Mesenchymal stem cell (in vitro differentiated cells and primary cell): ENCODE data around the gene LRFN2.

Experiments used
- DNase-seq: peaks from one replicate; pipeline ENCODE4 v3.0.0-alpha.2; 2013
- H2AFZ ChIP-seq: one replicate; pipeline ENCODE4 v1.6.1; 2013; ENCODE audit warnings: low read depth, mild to moderate bottlenecking, control low read depth, inconsistent platforms, low read length, moderate library complexity
- H2AK5ac ChIP-seq: 2 replicates; pipeline ENCODE4 v1.6.1; 2013; ENCODE audit warnings: low read length, moderate library complexity, mild to moderate bottlenecking, inconsistent platforms; ENCODE audit not compliant: severe bottlenecking
- H2BK120ac ChIP-seq: one replicate; pipeline ENCODE4 v1.6.1; 2013; ENCODE audit warnings: low read depth, mild to moderate bottlenecking, inconsistent platforms, low read length, moderate library complexity
- H2BK12ac ChIP-seq, 2 experiments: one replicate each; pipeline ENCODE4 v1.6.1; 2013; ENCODE audit warnings: inconsistent platforms in 2 of 2, low read length in 2 of 2, mild to moderate bottlenecking in 2 of 2, moderate library complexity in 2 of 2, control low read depth in 1 of 2
- H2BK15ac ChIP-seq: one replicate; pipeline ENCODE4 v1.6.1; 2013; ENCODE audit warnings: mild to moderate bottlenecking, low read depth, inconsistent platforms; ENCODE audit not compliant: poor library complexity, severe bottlenecking
- H2BK5ac ChIP-seq: 2 replicates; pipeline ENCODE4 v1.6.1; 2013; ENCODE audit warnings: low read depth, mild to moderate bottlenecking, low read length, control low read depth, inconsistent platforms; ENCODE audit not compliant: poor library complexity, severe bottlenecking
- H3K14ac ChIP-seq, 2 experiments: one replicate each; pipeline ENCODE4 v1.6.1; 2013; ENCODE audit warnings: inconsistent platforms in 2 of 2, low read length in 2 of 2, control low read depth in 1 of 2, mild to moderate bottlenecking in 1 of 2, moderate library complexity in 1 of 2
- H3K18ac ChIP-seq, 2 experiments: one replicate each; pipeline ENCODE4 v1.6.1; 2013; ENCODE audit warnings: inconsistent platforms in 2 of 2, low read length in 2 of 2, control low read depth in 1 of 2, low read depth in 1 of 2, mild to moderate bottlenecking in 1 of 2
- H3K23ac ChIP-seq, 2 experiments: one replicate each; pipeline ENCODE4 v1.6.1; 2013; ENCODE audit warnings: inconsistent platforms in 2 of 2, low read length in 2 of 2, mild to moderate bottlenecking in 2 of 2, moderate library complexity in 2 of 2, control low read depth in 1 of 2
- H3K27ac ChIP-seq: 2 replicates; pipeline ENCODE4 v1.5.1; 2013; ENCODE audit warnings: mild to moderate bottlenecking, moderate library complexity, low read length, control low read depth, inconsistent platforms; ENCODE audit not compliant: poor library complexity, severe bottlenecking
- H3K27me3 ChIP-seq, 2 experiments: 2 replicates each; pipeline versions ENCODE4 v1.6.1 to v1.7.0; 2013; ENCODE audit warnings: low read length in 2 of 2, mild to moderate bottlenecking in 2 of 2, moderate library complexity in 2 of 2, control low read depth in 1 of 2, inconsistent platforms in 1 of 2; ENCODE audit not compliant: control insufficient read depth in 1 of 2, insufficient read depth in 1 of 2
- H3K36me3 ChIP-seq, 2 experiments: 2 replicates each; pipeline versions ENCODE4 v1.6.1 to v1.7.0; 2013; ENCODE audit warnings: low read length in 2 of 2, control low read depth in 1 of 2, inconsistent platforms in 1 of 2, low read depth in 1 of 2, mild to moderate bottlenecking in 1 of 2; ENCODE audit not compliant: insufficient read depth in 2 of 2, control insufficient read depth in 1 of 2
- H3K4ac ChIP-seq, 2 experiments: one replicate each; pipeline ENCODE4 v1.6.1; 2013; ENCODE audit warnings: inconsistent platforms in 2 of 2, low read length in 2 of 2, mild to moderate bottlenecking in 2 of 2, moderate library complexity in 2 of 2, control low read depth in 1 of 2, low read depth in 1 of 2
- H3K4me1 ChIP-seq: 2 replicates; pipeline ENCODE4 v1.6.1; 2013; ENCODE audit warnings: low read depth, low read length, control low read depth; ENCODE audit not compliant: control insufficient read depth, insufficient read depth
- H3K4me2 ChIP-seq: 2 replicates; pipeline ENCODE4 v1.6.1; 2013; ENCODE audit warnings: low read length, mild to moderate bottlenecking, inconsistent platforms; ENCODE audit not compliant: poor library complexity, severe bottlenecking
- H3K4me3 ChIP-seq, 2 experiments: 2 replicates each; pipeline versions ENCODE4 v1.5.1 to v1.7.0; 2013; ENCODE audit warnings: low read length in 2 of 2, mild to moderate bottlenecking in 2 of 2, control low read depth in 1 of 2, low read depth in 1 of 2; ENCODE audit not compliant: insufficient read depth in 1 of 2
- H3K79me1 ChIP-seq: replicated peaks from 2 replicates; pipeline ENCODE4 v1.6.1; 2013; ENCODE audit warnings: mild to moderate bottlenecking, control low read depth, low read length, inconsistent platforms; ENCODE audit not compliant: poor library complexity, severe bottlenecking
- H3K9ac ChIP-seq: 2 replicates; pipeline ENCODE4 v1.7.0; 2013; ENCODE audit warnings: mild to moderate bottlenecking, low read length, moderate library complexity
- H3K9me3 ChIP-seq: 2 replicates; pipeline ENCODE4 v1.7.0; 2013; ENCODE audit warnings: mild to moderate bottlenecking, low read length; ENCODE audit not compliant: control insufficient read depth
- H4K8ac ChIP-seq: one replicate; pipeline ENCODE4 v1.6.1; 2013; ENCODE audit warnings: inconsistent platforms, mild to moderate bottlenecking, low read length, moderate library complexity
- H4K91ac ChIP-seq: one replicate; pipeline ENCODE4 v1.6.1; 2013; ENCODE audit warnings: mild to moderate bottlenecking, low read length, inconsistent platforms
- WGBS: methylation state at CpG from one replicate; pipeline ENCODE4 v1.1.7; 2013; ENCODE audit warnings: mixed read lengths; 5-methylcytosine and 5-hydroxymethylcytosine counted together

The LRFN2 gene

GRCh38 chr6:40524797-40525585 is 62.2 kb downstream of the LRFN2 start:
- H3K9ac ChIP-seq, result no peak overlapping the region

GRCh38 chr6:40523505-40524172 is 63.5 kb downstream of the LRFN2 start:
- H3K18ac ChIP-seq, result no peak overlapping the region
- WGBS, result 39% methylated on average over 5 of the region's 5 CpGs
- no peak overlapping the region for H2AFZ ChIP-seq
- H3K4me3 ChIP-seq, result no peak overlapping the region
- no peak overlapping the region for H2BK5ac ChIP-seq
- no peak for DNase-seq
- no peak overlapping the region for H3K4ac ChIP-seq
- H3K27me3 ChIP-seq, result peaks cover 0 to 36% of the 10 kb centered on the region in 2 experiments
- H2AK5ac ChIP-seq, result no peak overlapping the region
- H4K91ac ChIP-seq, result no peak overlapping the region
- H3K27ac ChIP-seq, result no peak overlapping the region
- H3K36me3 ChIP-seq, result no peaks in the 10 kb centered on the region
- no peak overlapping the region for H2BK12ac ChIP-seq
- H3K79me1 ChIP-seq, result no peaks in the 10 kb centered on the region
- no peak overlapping the region for H4K8ac ChIP-seq
- no peak overlapping the region for H3K23ac ChIP-seq
- no peak overlapping the region for H3K9ac ChIP-seq
- H2BK120ac ChIP-seq, result no peak overlapping the region
- no peak overlapping the region for H3K4me2 ChIP-seq
- no peak overlapping the region for H3K14ac ChIP-seq
- H3K9me3 ChIP-seq, result peaks cover 4% of the 10 kb centered on the region
- H3K4me1 ChIP-seq, result no peaks in the 10 kb centered on the region
- H2BK15ac ChIP-seq, result no peak overlapping the region

More at GRCh38 chr6:40524797-40525585, 62.2 kb downstream of the LRFN2 start:
- H3K4ac ChIP-seq, result no peak overlapping the region
- no peak overlapping the region for H3K27ac ChIP-seq
- no peak overlapping the region for H3K23ac ChIP-seq
- no peak overlapping the region for H3K4me2 ChIP-seq
- no peak overlapping the region for H2AFZ ChIP-seq
- no peak overlapping the region for H2BK5ac ChIP-seq
- no peak overlapping the region for H2BK120ac ChIP-seq
- H2BK12ac ChIP-seq, result no peak overlapping the region
- H3K27me3 ChIP-seq, result peaks cover 0 to 30% of the 10 kb centered on the region in 2 experiments
- H3K4me1 ChIP-seq, result no peaks in the 10 kb centered on the region
- no peaks in the 10 kb centered on the region for H3K79me1 ChIP-seq
- H3K18ac ChIP-seq, result no peak overlapping the region
- 36% methylated on average over 2 of the region's 6 CpGs for WGBS
- no peak overlapping the region for H4K8ac ChIP-seq
- no peak overlapping the region for H2AK5ac ChIP-seq
- no peak overlapping the region for H4K91ac ChIP-seq
- DNase-seq, result no peak
- H3K36me3 ChIP-seq, result no peaks in the 10 kb centered on the region
- no peak overlapping the region for H2BK15ac ChIP-seq
- no peak overlapping the region for H3K14ac ChIP-seq
- H3K4me3 ChIP-seq, result no peak overlapping the region
- H3K9me3 ChIP-seq, result no peaks in the 10 kb centered on the region

- Histone ChIP-seq H3K4me3 (no peak overlapping the region), H2AK5ac (no peak overlapping the region), H3K4me2 (no peak overlapping the region), H3K79me1 (no peaks in the 10 kb centered on the region), H3K36me3 (no peaks in the 10 kb centered on the region), H3K4ac (no peak overlapping the region), H2AFZ (no peak overlapping the region), H4K8ac (no peak overlapping the region), H3K27ac (no peak overlapping the region), H2BK15ac (no peak overlapping the region), H3K4me1 (no peaks in the 10 kb centered on the region), H3K23ac (no peak overlapping the region), H2BK12ac (no peak overlapping the region), H3K27me3 (peaks cover 0 to 51% of the 10 kb centered on the region in 2 experiments), H3K18ac (no peak overlapping the region), H2BK120ac (no peak overlapping the region), H4K91ac (no peak overlapping the region), H3K9ac (no peak overlapping the region), H2BK5ac (no peak overlapping the region), H3K9me3 (peaks cover 4% of the 10 kb centered on the region), H3K14ac (no peak overlapping the region)
- DNase-seq, result no peak
- WGBS, result 90% methylated on average over 3 of the region's 6 CpGs
Measured at GRCh38 chr6:40521496-40521895, 65.7 kb downstream of the LRFN2 start.

GRCh38 chr6:40520678-40521077 is 66.5 kb downstream of the LRFN2 start:
- Histone ChIP-seq H4K8ac (no peak overlapping the region), H3K18ac (no peak overlapping the region), H3K23ac (no peak overlapping the region), H3K4me3 (no peak overlapping the region), H3K14ac (no peak overlapping the region), H3K36me3 (no peaks in the 10 kb centered on the region), H2BK12ac (no peak overlapping the region), H2AK5ac (no peak overlapping the region), H3K9me3 (peaks cover 4% of the 10 kb centered on the region), H2BK5ac (no peak overlapping the region), H3K27ac (no peak overlapping the region), H2AFZ (no peak overlapping the region), H3K9ac (no peak overlapping the region), H3K79me1 (no peaks in the 10 kb centered on the region), H4K91ac (peak overlapping the region; percentile 20), H2BK120ac (no peak overlapping the region), H3K27me3 (peaks cover 0 to 54% of the 10 kb centered on the region in 2 experiments), H3K4me2 (no peak overlapping the region), H3K4me1 (no peaks in the 10 kb centered on the region), H2BK15ac (no peak overlapping the region), H3K4ac (no peak overlapping the region)
- WGBS, result 87% methylated on average over 10 of the region's 10 CpGs
- no peak for DNase-seq
